ENCODE measurements around the gene GPBP1L1. TPM values are rescaled to one million over a fixed set of nuclear protein-coding genes. Genes with fewer than 3 reads are reported as not detected.
"Not testable (repeated sequence)": the region's sequence is repeated elsewhere in the genome, so short reads cannot be mapped to it uniquely, and the experiment has no call there.

The GPBP1L1 gene
- total RNA-seq, 1 donor from 2014 or later, result 122 TPM

- H3K4me1 Mint-ChIP-seq, result no peaks in the 10 kb centered on the region
These were observed 36.5 kb upstream of the GPBP1L1 start for GRCh38 chr1:45722809-45723208.

GRCh38 chr1:45721207-45721606 lies 34.9 kb upstream of the GPBP1L1 start:
- no peak overlapping the region for H3K27ac Mint-ChIP-seq
- TF ChIP-seq CTCF (IDR thresholded peaks at IDR 0.05; ENCODE audit: unreplicated experiment), result no peak
- H3K4me3 Mint-ChIP-seq, result no peak overlapping the region
- H3K36me3 Mint-ChIP-seq, result peaks cover 10% of the 10 kb centered on the region
- peaks cover 3% of the 10 kb centered on the region for H3K9me3 Mint-ChIP-seq
- no peaks in the 10 kb centered on the region for H3K4me1 Mint-ChIP-seq
- H3K27me3 Mint-ChIP-seq (ENCODE audit: low read depth), result no peaks in the 10 kb centered on the region
- no peak for DNase-seq (ENCODE audit: low spot score in 2 of 2, unreplicated experiment in 2 of 2)

More at GRCh38 chr1:45722809-45723208, 36.5 kb upstream of the GPBP1L1 start:
- no peak overlapping the region for H3K27ac Mint-ChIP-seq
- TF ChIP-seq CTCF (IDR thresholded peaks at IDR 0.05; ENCODE audit: unreplicated experiment), result no peak
- DNase-seq (ENCODE audit: low spot score in 2 of 2, unreplicated experiment in 2 of 2), result no peak
- no peaks in the 10 kb centered on the region for H3K27me3 Mint-ChIP-seq (ENCODE audit: low read depth)
- H3K9me3 Mint-ChIP-seq, result peaks cover 3% of the 10 kb centered on the region
- no peak overlapping the region for H3K4me3 Mint-ChIP-seq
- peaks cover 8% of the 10 kb centered on the region for H3K36me3 Mint-ChIP-seq

GRCh38 chr1:45718289-45718688 lies 32.0 kb upstream of the GPBP1L1 start:
- no peak overlapping the region for H3K27ac Mint-ChIP-seq
- peaks cover 17% of the 10 kb centered on the region for H3K36me3 Mint-ChIP-seq
- DNase-seq (ENCODE audit: low spot score in 2 of 2, unreplicated experiment in 2 of 2), result no peak
- H3K4me1 Mint-ChIP-seq, result no peaks in the 10 kb centered on the region
- no peaks in the 10 kb centered on the region for H3K27me3 Mint-ChIP-seq (ENCODE audit: low read depth)
- H3K9me3 Mint-ChIP-seq, result peaks cover 7% of the 10 kb centered on the region
- TF ChIP-seq CTCF (IDR thresholded peaks at IDR 0.05; ENCODE audit: unreplicated experiment), result no peak
- no peak overlapping the region for H3K4me3 Mint-ChIP-seq

GRCh38 chr1:45717386-45717785 lies 31.1 kb upstream of the GPBP1L1 start:
- not testable (repeated sequence) for H3K4me1 Mint-ChIP-seq

GRCh38 chr1:45716700-45717099 lies 30.4 kb upstream of the GPBP1L1 start:
- peaks cover 4% of the 10 kb centered on the region for H3K9me3 Mint-ChIP-seq
- H3K36me3 Mint-ChIP-seq, result peaks cover 12% of the 10 kb centered on the region
- no peaks in the 10 kb centered on the region for H3K27me3 Mint-ChIP-seq (ENCODE audit: low read depth)
- H3K27ac Mint-ChIP-seq, result no peak overlapping the region
- no peak for DNase-seq (ENCODE audit: low spot score in 2 of 2, unreplicated experiment in 2 of 2)
- no peaks in the 10 kb centered on the region for H3K4me1 Mint-ChIP-seq
- no peak overlapping the region for H3K4me3 Mint-ChIP-seq
- TF ChIP-seq CTCF (IDR thresholded peaks at IDR 0.05; ENCODE audit: unreplicated experiment), result no peak

More at GRCh38 chr1:45717386-45717785, 31.1 kb upstream of the GPBP1L1 start:
- H3K36me3 Mint-ChIP-seq, result peaks cover 10% of the 10 kb centered on the region
- H3K9me3 Mint-ChIP-seq; DNase-seq (ENCODE audit: low spot score in 2 of 2, unreplicated experiment in 2 of 2); H3K27ac Mint-ChIP-seq; H3K27me3 Mint-ChIP-seq (ENCODE audit: low read depth); H3K4me3 Mint-ChIP-seq: not testable (repeated sequence)

- Mint-ChIP-seq H3K27ac (no peak overlapping the region), H3K9me3 (peaks cover 4% of the 10 kb centered on the region), H3K4me3 (no peak overlapping the region), H3K36me3 (peaks cover 22% of the 10 kb centered on the region), H3K27me3 (ENCODE audit: low read depth) (no peaks in the 10 kb centered on the region), H3K4me1 (no peaks in the 10 kb centered on the region)
- TF ChIP-seq CTCF (IDR thresholded peaks at IDR 0.05; ENCODE audit: unreplicated experiment), result no peak
- DNase-seq (ENCODE audit: low spot score in 2 of 2, unreplicated experiment in 2 of 2), result no peak
These were observed 27.4 kb upstream of the GPBP1L1 start for GRCh38 chr1:45713711-45714110.
